ENCODE measurements around the gene NT5DC3. TPM values are rescaled to one million over a fixed set of nuclear protein-coding genes. Genes with fewer than 3 reads are reported as not detected.

NT5DC3 gene
- total RNA-seq, 4 donors from 2014 or later, result 64.5 to 185 (median 131) TPM

DNA sequence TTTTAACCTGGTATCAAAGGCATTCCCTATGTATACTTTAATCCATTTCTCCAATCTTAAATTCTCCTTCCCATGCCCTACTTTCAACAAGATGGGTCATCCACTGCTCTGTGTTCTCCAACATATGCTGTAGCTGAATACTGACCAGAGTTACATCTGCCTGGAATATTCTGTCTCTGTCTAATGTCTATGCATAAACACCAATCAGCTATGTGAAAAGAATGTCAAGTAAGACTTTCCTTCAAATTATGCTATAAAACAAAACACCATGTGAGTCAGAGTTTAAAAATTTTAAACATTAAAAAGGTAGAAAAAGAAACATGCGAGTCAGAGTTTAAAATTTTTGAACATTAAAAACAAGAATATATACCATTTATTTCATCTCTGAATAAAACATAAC, 19.3 kb downstream of the NT5DC3 start:
- Histone ChIP-seq H3K36me3 (peaks cover 0 to 11% of the 10 kb centered on the region in 2 donors), H3K9me3 (peaks cover 0 to 6% (median 0%) of the 10 kb centered on the region in 3 donors), H3K4me1 (peaks cover 5 to 99% (median 23%) of the 10 kb centered on the region in 3 donors), H3K27ac (peak overlapping the region in 1 of 4 donors; percentile 74), H3K4me3 (no peak overlapping the region), H3K27me3 (no peaks in the 10 kb centered on the region)
- TF ChIP-seq EP300 (IDR thresholded peaks at IDR 0.05), result no peak
- TF ChIP-seq POLR2AphosphoS5 (IDR thresholded peaks at IDR 0.05), result no peak
- TF ChIP-seq POLR2A (IDR thresholded peaks at IDR 0.05), result no peak
- TF ChIP-seq, protein P1, sequence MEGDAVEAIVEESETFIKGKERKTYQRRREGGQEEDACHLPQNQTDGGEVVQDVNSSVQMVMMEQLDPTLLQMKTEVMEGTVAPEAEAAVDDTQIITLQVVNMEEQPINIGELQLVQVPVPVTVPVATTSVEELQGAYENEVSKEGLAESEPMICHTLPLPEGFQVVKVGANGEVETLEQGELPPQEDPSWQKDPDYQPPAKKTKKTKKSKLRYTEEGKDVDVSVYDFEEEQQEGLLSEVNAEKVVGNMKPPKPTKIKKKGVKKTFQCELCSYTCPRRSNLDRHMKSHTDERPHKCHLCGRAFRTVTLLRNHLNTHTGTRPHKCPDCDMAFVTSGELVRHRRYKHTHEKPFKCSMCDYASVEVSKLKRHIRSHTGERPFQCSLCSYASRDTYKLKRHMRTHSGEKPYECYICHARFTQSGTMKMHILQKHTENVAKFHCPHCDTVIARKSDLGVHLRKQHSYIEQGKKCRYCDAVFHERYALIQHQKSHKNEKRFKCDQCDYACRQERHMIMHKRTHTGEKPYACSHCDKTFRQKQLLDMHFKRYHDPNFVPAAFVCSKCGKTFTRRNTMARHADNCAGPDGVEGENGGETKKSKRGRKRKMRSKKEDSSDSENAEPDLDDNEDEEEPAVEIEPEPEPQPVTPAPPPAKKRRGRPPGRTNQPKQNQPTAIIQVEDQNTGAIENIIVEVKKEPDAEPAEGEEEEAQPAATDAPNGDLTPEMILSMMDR (IDR thresholded peaks at IDR 0.05), result no peak
- 44 to 90% methylated on average over 1 of the region's 1 CpG for WGBS, 2 donors (ENCODE audit: low coverage in 1 of 2)
- no peak for ATAC-seq

DNA sequence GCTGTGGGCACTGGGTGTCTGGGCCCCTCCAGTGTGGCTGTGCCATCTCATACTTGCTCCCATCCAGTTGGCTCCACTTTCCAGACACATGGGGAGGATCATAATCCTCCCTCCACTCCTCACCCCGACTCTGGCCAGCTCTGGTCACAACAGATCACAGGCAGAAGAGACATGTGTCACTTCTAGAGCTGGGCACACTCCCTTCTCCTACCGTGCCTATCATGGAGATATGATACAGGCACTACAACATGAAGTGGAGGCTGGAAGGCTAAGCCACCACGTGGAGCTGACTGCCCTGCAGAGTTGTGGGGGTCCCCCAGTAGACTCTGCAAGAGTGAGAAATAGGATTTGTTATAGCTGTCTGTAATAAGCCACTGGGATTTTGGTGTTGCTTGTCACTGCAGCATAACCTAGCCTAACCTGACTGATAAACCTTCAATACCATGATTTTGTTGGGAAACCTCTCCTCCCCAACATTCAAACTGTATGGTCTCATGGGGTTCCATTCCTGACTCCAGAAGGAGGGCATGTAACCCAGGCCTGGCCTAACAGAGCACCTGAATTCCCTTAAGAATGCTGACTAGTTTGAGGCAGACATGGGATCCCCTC, 20.0 kb downstream of the NT5DC3 start:
- ATAC-seq, result no peak
- H3K27me3 ChIP-seq, result no peaks in the 10 kb centered on the region
- peak overlapping the region in 3 of 4 donors; percentile 58 to 74 (median 63) for H3K27ac ChIP-seq
- WGBS, 2 donors (ENCODE audit: low coverage in 1 of 2), result no CpG with 5 or more reads among the region's 3 CpGs
- TF ChIP-seq POLR2AphosphoS5 (IDR thresholded peaks at IDR 0.05) (no peak), EP300 (IDR thresholded peaks at IDR 0.05) (no peak), POLR2A (IDR thresholded peaks at IDR 0.05) (no peak)
- TF ChIP-seq, protein P1 (IDR thresholded peaks at IDR 0.05), result no peak
- H3K4me3 ChIP-seq, result no peak overlapping the region
- H3K4me1 ChIP-seq, result peaks cover 5 to 99% (median 22%) of the 10 kb centered on the region in 3 donors
- peaks cover 0 to 6% (median 0%) of the 10 kb centered on the region in 3 donors for H3K9me3 ChIP-seq
- H3K36me3 ChIP-seq, result peaks cover 0 to 11% of the 10 kb centered on the region in 2 donors

DNA sequence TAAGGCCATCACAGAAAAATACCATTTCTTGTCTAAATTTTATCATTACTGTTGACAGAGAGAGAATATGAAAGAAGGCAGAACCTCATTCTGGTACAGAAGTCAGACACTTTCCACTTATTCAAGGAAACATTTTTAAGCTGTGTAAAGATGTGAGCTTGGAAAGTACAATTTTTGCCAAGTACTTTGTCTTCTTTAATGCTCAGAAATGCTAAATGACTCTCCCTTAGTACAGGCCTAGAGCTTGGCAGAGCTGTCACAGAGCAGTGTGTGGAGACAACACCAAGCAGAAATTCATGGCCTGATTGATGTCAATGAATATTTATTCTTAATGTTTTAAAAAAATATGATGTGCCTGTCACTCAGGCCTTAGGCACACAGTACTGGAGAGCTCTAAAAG, 20.7 kb downstream of the NT5DC3 start:
- Histone ChIP-seq H3K36me3 (peaks cover 0 to 11% of the 10 kb centered on the region in 2 donors), H3K27ac (peak overlapping the region in 3 of 4 donors; percentile 58 to 74 (median 63)), H3K27me3 (no peaks in the 10 kb centered on the region), H3K4me1 (peaks cover 5 to 97% (median 19%) of the 10 kb centered on the region in 3 donors), H3K4me3 (no peak overlapping the region), H3K9me3 (peaks cover 0 to 6% (median 0%) of the 10 kb centered on the region in 3 donors)
- ATAC-seq, result no peak
- TF ChIP-seq POLR2A (IDR thresholded peaks at IDR 0.05) (no peak), EP300 (IDR thresholded peaks at IDR 0.05) (no peak), POLR2AphosphoS5 (IDR thresholded peaks at IDR 0.05) (no peak)
- TF ChIP-seq, protein P1 (IDR thresholded peaks at IDR 0.05), result no peak

DNA sequence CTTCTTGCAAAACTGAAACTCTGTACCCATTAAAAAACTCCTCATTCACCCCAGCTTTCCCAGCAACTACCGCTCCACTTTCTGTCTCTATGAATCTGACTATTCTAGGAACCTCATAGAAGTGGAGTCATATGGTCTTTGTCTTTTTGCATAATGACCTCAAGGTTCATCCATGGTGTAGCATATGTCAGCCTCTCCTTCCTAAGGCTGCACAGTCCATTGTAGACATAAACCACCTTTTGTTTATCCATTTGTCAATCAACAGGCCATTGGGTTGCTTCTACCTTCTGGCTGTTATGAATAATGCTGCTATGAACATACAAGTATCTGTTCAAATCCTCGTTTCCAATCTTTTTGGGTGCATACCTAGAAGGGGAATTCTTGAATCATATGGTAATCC, 21.1 kb downstream of the NT5DC3 start:
- Histone ChIP-seq H3K36me3 (peaks cover 0 to 13% of the 10 kb centered on the region in 2 donors), H3K4me3 (no peak overlapping the region), H3K4me1 (peaks cover 4 to 97% (median 19%) of the 10 kb centered on the region in 3 donors), H3K27me3 (no peaks in the 10 kb centered on the region), H3K9me3 (peaks cover 0 to 6% (median 0%) of the 10 kb centered on the region in 3 donors), H3K27ac (peak overlapping the region in 3 of 4 donors; percentile 58 to 74 (median 63))
- no peak for ATAC-seq
- no peak for TF ChIP-seq EP300 (IDR thresholded peaks at IDR 0.05)
- 53 to 80% methylated on average over 2 of the region's 2 CpGs for WGBS, 2 donors (ENCODE audit: low coverage in 1 of 2)

DNA sequence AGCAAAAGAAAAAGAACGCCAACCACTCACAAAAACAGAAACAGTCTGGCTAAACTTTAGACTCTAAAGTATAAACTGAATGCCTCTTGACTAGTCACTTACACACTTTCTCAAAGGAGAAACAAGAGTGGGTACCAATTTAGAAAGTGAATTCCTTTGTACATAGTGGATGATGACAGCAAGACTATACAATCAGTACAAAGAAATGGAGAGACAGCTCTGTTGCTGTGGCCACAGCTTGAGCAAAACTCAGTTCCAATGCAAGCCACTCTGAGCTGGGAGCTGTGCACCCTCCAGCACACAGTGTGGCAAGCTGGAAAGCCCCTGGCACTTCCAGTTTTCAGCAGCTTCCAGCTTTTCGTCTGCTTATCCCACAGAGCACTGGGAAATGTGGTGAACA, 21.7 kb downstream of the NT5DC3 start:
- Histone ChIP-seq H3K36me3 (peaks cover 0 to 19% of the 10 kb centered on the region in 2 donors), H3K9me3 (peaks cover 0 to 6% (median 0%) of the 10 kb centered on the region in 3 donors), H3K27ac (peak overlapping the region in 3 of 4 donors; percentile 11 to 74 (median 47)), H3K4me3 (no peak overlapping the region), H3K4me1 (peaks cover 0 to 97% (median 16%) of the 10 kb centered on the region in 3 donors), H3K27me3 (no peaks in the 10 kb centered on the region)
- 40 to 49% methylated on average over 2 of the region's 2 CpGs for WGBS, 2 donors (ENCODE audit: low coverage in 1 of 2)
- ATAC-seq, result no peak
- no peak for TF ChIP-seq EP300 (IDR thresholded peaks at IDR 0.05)
- TF ChIP-seq POLR2A (IDR thresholded peaks at IDR 0.05), result no peak
- no peak for TF ChIP-seq POLR2AphosphoS5 (IDR thresholded peaks at IDR 0.05)
- TF ChIP-seq, protein P1 (IDR thresholded peaks at IDR 0.05), result no peak
